Ishikawa (cell line): Measurements from ENCODE around the gene ZNF428.

Experiments
- CEBPB ChIP-seq: IDR thresholded peaks from 2 replicates; pipeline ENCODE4 v1.6.1; 2012
- CREB1 ChIP-seq: IDR thresholded peaks from 2 replicates; pipeline ENCODE4 v1.6.1; 2012; ENCODE audit warnings: low read depth
- EGR1 ChIP-seq: IDR thresholded peaks from 2 replicates; pipeline ENCODE4 v1.6.1; 2012
- EP300 ChIP-seq: IDR thresholded peaks from 2 replicates; pipeline ENCODE4 v1.6.1; 2012; ENCODE audit warnings: borderline replicate concordance
- RAD21 ChIP-seq: IDR thresholded peaks from 2 replicates; pipeline ENCODE4 v1.6.1; 2012; ENCODE audit warnings: low read depth
- TAF1 ChIP-seq: IDR thresholded peaks from 2 replicates; pipeline ENCODE4 v1.6.1; 2012; ENCODE audit warnings: low read depth, mild to moderate bottlenecking
- TEAD4 ChIP-seq: IDR thresholded peaks from 2 replicates; pipeline ENCODE4 v1.6.1; 2012
- TF ChIP-seq, protein P1 (sequence below): IDR thresholded peaks from 2 replicates; pipeline ENCODE4 v1.6.1; 2012
- TF ChIP-seq, protein P2 (sequence below): IDR thresholded peaks from 2 replicates; pipeline ENCODE4 v1.6.1; 2012; ENCODE audit warnings: low read depth, mild to moderate bottlenecking

GRCh38 chr19:43642531-43642930 is 23.1 kb upstream of the ZNF428 start:
- TF ChIP-seq EP300 (no peak), TAF1 (no peak), CEBPB (no peak), EGR1 (no peak), TEAD4 (no peak), CREB1 (no peak), RAD21 (no peak)
- TF ChIP-seq, protein P1, sequence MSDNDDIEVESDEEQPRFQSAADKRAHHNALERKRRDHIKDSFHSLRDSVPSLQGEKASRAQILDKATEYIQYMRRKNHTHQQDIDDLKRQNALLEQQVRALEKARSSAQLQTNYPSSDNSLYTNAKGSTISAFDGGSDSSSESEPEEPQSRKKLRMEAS = no peak
- TF ChIP-seq, protein P2, sequence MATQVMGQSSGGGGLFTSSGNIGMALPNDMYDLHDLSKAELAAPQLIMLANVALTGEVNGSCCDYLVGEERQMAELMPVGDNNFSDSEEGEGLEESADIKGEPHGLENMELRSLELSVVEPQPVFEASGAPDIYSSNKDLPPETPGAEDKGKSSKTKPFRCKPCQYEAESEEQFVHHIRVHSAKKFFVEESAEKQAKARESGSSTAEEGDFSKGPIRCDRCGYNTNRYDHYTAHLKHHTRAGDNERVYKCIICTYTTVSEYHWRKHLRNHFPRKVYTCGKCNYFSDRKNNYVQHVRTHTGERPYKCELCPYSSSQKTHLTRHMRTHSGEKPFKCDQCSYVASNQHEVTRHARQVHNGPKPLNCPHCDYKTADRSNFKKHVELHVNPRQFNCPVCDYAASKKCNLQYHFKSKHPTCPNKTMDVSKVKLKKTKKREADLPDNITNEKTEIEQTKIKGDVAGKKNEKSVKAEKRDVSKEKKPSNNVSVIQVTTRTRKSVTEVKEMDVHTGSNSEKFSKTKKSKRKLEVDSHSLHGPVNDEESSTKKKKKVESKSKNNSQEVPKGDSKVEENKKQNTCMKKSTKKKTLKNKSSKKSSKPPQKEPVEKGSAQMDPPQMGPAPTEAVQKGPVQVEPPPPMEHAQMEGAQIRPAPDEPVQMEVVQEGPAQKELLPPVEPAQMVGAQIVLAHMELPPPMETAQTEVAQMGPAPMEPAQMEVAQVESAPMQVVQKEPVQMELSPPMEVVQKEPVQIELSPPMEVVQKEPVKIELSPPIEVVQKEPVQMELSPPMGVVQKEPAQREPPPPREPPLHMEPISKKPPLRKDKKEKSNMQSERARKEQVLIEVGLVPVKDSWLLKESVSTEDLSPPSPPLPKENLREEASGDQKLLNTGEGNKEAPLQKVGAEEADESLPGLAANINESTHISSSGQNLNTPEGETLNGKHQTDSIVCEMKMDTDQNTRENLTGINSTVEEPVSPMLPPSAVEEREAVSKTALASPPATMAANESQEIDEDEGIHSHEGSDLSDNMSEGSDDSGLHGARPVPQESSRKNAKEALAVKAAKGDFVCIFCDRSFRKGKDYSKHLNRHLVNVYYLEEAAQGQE = no peak
